GF-D8 (cell line): ENCODE measurements around the gene FAM111B.
"Not testable (repeated sequence)": the region's sequence is repeated elsewhere in the genome, so short reads cannot be mapped to it uniquely, and the experiment has no call there.

ENCODE experiments used
- DNase-seq: peaks from one replicate; lab custom pipeline; 2025; lab: John Stamatoyannopoulos, UW

FAM111B gene

GRCh38 chr11:59106363-59107336 lies at the start of gene FAM111B:
Gene FAM111B (plus strand): TSS chr11:59107237. CDS start chr11:59109626, 2,389 bp downstream.
- no peak for DNase-seq

DNA sequence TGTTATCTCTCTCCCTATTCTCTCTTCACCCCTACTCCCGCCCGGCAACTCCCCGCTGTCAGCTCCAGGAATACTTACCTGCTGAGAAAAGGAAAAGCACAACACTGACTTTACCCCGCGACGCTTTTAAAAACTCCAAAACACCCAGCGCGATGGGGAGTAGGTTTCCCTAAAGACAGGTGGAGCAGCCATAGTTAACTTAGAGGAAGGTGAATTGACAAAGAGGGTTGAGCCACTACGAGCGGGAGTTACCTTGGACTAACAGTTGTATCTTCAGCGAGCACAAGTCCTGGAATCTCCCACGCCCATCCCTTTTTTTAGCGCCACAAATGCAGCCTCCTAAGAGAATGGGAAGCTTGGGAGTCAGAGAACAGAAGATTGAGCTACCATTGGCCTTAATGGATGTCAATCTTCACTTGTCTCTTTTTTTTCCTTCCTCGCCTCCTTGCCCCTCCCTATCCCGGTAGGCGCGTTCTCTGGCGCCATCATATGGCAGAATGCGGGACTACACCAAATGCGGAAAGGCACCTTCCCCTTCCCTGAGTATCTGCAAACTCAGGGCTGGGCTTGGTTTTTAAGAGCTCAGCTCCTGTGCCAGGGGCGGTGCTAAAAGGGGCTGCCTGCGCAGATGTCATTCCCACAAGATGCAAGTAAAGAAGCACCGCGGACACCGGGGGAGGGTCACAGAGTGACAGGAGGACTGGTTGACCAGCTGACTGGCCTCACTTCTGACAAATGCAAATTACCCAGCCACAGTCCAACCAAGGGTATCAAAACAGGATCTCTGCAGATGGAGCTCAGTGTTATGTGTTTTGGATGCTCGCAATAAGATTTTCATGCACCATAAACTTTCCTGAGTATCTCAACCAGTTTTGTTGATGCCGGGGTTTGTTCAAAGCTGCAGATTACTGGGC lies 48.7 kb upstream of the FAM111B start:
- not testable (repeated sequence) for DNase-seq

GRCh38 chr11:59060096-59060495 lies 46.9 kb upstream of the FAM111B start:
- DNase-seq = not testable (repeated sequence)

DNA sequence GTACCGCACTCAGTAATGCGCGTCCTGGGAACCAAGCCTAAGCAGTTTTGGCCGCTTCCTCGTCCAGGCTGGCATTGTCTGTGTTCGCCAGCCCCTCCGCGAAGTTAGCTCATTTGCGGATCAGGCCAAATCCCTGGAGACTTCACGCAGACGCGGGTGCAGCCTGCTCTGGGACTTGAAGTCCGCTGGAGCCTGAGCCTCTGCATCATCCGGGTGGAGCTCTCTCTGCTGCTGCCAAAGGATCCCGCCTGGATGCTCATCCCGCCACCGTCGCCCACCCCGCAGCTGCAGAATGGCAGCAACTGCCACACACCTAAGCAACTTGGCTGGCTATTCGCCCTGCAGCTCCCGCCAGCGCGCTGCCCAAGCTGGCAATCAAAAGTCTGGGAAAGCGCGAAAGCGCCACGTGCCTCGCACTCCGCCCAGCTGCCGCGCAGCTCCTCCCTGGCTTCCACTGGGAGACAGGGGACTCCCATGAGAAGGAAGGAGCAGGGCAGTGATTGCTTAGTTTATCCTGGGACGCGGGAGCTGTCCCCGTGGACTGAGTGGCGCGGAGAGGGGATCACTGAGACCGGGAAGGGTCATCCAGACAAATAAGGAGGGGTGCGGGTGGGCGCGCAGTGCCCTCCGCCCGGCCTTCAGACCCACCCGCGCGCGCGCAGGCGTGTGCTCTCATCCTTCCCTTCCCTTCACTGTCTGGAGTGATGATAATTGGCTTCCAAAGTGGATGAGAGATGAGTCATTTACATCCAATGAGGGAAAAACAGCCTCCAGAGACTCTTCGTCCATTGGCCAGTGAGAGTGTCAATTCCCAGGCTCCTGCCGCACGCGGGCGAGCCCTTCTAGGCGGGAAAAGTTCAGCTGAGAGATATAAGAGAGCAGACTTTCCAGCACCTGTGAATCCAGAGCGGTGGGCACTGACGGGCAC lies 44.2 kb upstream of the FAM111B start:
- no peak for DNase-seq

DNA sequence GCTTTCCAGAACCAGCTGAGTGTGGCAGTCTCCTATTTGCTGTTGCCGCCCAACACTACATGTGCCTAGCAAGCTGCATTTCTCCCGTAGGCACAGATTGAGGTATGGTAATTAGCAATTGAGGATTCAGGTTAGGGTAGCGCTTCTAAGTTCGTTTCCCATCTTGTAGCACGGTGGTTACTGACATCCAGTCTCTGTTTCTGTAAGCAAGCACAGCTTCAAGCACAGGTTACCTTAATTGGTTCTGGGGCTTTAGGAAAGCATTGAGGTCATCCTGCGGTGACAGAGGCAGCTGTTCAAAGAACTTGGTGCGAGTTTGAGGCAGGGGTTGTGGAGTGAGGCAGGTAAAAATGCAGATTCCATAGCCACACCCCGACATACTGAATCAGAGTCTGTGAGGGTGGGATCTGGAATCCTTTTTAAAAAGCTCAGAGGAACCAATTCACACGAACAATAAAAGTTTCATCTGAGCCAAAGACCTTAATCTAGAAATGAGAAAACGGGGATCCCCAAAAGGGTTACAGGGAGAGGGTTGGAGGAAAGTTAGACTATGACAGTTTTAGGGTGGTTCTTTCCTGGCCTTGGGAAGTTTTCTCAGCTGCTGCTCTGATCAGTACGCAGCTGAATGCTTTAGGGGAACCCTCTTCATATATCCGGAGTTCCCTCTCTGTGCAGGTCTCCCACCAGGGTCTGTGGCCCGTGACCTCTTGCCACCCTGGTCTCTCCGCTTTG lies 42.9 kb upstream of the FAM111B start:
- DNase-seq = not testable (repeated sequence)

DNA sequence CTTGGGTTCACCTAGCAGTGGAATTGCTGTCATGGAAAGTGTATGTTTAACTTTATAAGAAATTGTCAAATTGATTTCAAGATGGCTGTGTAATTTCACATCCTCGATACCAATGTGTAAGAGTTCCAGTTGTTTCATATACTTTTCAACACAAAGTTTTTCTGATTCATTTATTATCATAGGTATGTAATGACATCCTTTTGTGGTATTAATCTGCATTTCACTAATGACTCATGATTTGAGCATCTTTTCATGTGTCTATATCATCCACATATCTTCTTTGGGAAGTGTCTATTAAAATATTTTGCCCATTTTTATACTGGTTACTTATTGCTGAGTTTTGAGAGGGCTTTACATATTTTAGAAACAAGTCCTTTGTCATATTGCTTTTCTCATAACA lies 38.0 kb upstream of the FAM111B start:
- DNase-seq = no peak

DNA sequence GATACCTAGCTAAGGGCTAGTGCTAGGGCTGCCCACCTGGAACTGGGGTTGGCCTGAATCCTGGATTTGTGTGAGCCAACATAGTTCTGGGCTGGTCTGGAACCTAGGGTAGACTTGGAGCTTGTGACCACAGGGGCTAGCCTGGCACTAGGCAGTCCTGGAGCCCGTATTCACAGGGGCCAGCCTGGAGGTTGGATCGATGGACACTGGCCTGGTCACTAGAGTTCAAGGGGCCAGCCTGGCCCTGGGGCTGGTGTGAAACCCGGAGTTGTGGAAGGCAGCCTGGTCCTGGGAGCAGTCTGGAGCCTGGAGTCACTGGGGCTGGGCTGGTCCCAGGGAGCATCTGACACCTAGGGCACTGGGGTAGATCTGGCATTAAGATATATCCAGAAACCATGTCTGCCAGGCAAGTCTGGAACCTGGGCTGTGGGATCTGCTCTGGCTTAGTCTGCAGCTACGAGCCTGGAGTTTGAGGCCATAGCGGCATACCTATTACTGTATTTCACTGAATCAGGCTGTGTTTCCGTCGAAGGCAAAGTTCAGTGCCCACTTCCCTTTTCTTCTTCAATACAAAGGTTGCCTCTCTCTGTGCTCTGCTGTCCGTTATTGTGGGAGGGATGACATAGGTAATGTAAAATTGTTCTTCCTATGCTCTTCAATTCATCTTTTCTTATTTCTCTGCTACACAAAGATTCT lies 30.0 kb upstream of the FAM111B start:
- no peak for DNase-seq

DNA sequence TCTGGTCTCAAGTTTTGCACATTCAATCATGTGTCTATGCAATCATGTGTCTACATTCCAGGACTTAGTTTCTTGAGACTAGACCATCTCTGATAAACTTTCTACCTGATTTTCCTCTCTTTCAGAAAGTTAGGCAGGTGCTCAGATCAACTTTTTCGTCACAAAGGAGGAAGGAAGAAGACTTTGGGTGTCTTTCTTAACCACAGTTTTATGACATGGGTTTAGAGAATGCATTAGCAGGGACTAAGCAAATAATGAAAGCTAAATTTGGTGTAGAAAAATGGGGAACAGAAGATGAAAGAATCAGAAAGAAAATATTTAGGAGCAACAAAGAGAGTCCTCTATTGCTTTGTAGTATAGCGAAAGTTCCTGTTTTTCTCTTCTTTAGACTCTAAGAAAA lies 28.6 kb upstream of the FAM111B start:
- DNase-seq = no peak

- DNase-seq = no peak
Observed at GRCh38 chr11:59079086-59079485, 28.0 kb upstream of the FAM111B start.

DNA sequence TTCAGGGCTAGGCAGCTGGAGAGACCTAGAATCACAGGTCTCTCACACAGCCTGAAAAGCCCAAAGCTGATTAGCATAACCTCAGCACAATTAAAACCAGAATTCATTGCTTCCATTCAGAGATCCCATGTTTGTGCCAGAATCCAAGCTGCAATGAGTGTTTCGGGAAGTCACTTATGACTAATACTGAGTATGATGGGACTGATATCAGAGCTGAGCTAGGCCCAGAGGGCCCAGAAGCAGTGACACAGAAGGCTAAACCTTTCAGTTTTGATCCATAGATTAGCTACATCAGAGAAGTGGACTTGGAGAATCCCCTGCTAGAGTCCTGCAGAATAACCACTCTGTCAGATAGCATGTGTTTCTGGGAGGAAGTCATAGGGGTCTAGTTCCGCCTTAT lies 26.6 kb upstream of the FAM111B start:
- not testable (repeated sequence) for DNase-seq

DNA sequence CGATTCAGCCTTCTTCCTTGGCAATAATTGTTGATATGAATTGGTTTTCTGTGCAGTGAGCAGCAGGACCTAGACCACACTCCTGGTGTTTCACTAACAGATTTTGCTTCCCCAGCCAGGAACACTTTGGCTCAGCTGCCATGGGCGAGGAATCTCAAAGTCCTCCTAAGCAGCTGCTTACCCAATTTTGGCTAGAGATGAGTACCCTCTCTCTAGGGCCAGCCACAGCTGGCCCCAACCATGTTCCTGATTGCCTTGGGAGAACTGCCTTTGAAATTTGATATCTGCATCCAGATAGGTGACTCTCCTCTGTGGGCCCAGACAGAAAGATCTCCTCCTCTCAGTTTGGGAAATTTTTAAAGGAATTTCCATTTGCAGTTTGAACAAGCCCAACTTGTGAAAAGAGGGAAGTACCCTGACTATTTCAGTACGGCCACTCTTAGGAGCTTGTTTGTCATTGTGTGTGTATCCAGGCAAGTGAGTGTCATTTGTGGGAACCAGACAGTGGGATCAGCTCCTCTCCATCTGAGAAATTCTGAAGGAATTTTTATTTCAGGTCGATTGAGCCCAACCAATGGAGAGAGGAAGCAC lies 25.5 kb upstream of the FAM111B start:
- not testable (repeated sequence) for DNase-seq

DNA sequence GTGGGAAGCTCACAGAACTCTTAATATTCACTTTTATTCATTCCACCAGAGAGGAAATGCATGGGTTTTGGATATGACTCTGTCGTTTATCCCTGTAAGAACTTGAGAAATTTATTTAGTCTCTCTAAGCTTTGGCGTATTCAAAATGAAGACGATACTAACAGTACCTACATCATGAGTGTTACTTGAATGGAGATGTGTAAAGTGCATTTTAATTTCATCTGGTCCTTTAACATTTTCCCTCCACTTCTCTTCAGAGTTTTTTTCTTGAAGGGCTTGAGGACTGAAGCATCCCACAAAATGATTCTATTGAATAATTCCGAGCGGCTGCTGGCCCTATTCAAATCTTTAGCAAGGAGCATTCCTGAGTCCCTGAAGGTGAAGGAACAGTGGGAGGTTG lies 21.0 kb upstream of the FAM111B start, which contains the start of gene GLYATL1B:
Gene GLYATL1B, plus strand, starts transcription at position 301 of the 400 bp plus-strand sequence. Its CDS starts 0 bp downstream, at position 301.
- DNase-seq = not testable (repeated sequence)

DNA sequence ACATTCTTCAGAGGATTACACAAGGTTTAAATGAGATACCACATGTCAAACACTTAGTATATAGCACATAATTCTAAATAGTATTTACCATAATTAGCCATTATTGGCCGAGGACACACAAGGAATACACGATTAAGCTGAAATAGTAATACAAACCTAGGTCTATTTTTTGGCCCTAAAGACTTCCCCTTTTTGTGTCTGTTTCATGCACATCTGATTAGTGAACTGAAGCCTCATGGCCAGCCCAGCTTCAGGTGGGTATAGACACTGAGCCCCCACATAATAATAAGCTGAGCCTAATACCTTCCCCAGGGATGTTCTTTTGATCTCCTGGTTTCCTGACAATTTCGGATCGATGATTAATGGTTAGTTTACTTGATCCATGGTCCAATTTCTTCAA lies 18.9 kb upstream of the FAM111B start:
- no peak for DNase-seq

- not testable (repeated sequence) for DNase-seq
Observed at GRCh38 chr11:59093576-59093975, 13.5 kb upstream of the FAM111B start.

- DNase-seq = not testable (repeated sequence)
Observed at GRCh38 chr11:59095225-59095624, 11.8 kb upstream of the FAM111B start.

GRCh38 chr11:59095972-59096575 lies 11.0 kb upstream of the FAM111B start:
- DNase-seq = not testable (repeated sequence)

DNA sequence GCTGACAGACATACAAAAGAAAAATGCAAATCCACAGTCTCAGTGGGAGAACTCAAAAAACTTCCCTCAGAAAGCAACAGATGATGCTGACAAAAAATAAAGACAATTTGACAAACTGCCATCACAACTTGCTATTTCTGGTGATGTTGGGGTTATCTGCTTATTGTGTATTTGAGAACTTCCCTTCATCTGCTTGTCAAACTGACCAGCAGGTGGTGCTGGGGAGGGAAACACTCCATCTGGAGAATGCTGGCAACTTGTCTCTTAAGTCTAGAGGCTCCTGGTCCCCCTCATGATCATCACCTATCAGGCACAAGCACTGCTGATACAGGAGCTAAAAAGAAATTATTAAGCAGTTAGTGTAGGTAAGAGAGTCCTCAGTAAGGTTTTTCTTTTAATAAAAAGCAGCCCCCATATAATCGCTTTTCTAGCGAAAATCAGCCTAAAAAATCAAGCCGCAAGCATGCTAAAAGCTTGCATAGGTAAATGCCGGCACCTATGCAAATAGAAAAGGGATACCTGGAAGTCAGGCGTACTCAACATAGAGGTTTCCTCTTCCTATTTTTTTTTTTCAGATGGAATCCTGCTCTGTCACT lies 9.8 kb upstream of the FAM111B start:
- peak; percentile 12 for DNase-seq

DNA sequence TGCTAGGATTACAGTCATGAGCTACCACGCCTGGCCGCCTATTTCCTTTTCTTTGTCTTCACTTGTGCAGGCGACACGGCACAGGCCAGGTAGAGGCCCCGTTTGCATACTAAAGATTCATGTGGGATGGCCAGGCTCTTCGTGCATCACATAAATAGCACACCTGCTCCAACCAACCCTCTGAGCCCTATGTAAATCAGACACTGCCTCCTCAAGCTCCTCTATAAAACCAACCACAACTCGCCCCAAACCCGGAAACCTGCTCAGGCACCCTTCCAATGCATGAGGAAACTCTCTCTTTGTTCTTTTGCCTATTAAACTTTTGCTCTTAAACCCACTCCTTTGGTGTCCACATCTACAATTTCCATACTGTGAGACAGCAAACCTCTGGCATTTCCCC lies 9.1 kb upstream of the FAM111B start:
- not testable (repeated sequence) for DNase-seq
